ENCODE results near the gene NOTCH2. TPM values are rescaled to one million over a fixed set of nuclear protein-coding genes. Genes with fewer than 3 reads are reported as not detected.

Gene NOTCH2
- total RNA-seq, 1 experiment from 2014 or later = 53.7 TPM

DNA sequence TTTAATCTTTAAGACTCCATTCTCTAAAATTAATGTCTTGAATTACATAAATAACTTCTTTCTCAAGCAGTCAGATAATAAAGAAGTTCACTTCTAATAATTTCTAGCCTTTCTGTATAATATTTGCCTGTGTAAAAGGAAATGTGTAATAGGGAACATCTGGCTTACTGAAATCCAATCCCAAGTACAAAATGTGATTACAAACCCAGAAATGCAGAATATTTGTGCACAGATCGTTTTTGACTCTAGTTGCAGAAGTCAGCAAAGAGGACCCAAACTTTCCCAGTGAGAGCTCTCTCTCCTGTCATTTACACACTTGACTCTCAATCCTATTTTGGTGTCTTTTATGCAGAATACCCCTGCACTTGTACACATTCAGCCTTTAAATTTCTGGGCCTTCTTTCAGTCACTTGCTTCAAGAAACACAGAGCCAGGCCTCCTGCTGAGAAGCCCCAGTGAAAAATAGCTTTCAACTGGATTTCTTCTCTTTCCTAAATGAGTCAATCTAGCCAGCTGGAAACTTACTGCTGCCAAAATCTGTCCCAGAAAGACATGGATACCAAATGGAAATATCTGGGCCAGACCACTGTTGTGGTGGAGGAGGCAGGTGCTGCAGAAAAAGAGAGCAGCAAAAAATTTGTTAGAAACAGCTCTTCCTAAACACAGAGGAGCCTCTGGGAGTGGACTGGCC, 104.6 kb downstream of the NOTCH2 start:
- H3K79me2 ChIP-seq (ENCODE audit: insufficient read depth, low read length) = no peaks in the 10 kb centered on the region
- H2BK15ac ChIP-seq (ENCODE audit: low read depth, low read length) = no peak overlapping the region
- Mint-ChIP-seq H3K36me3 (ENCODE audit: insufficient read depth in 1 of 3, low read depth in 3 of 3) (peaks cover 3 to 28% (median 5%) of the 10 kb centered on the region in 3 experiments; a peak in 4 of 7 replicates), H3K4me3 (no peak overlapping the region), H3K27me3 (ENCODE audit: low read depth) (no peaks in the 10 kb centered on the region), H3K27ac (peak overlapping the region in 1 of 3 experiments; percentile 46; a peak in 2 of 7 replicates), H3K9me3 (no peaks in the 10 kb centered on the region), H3K4me1 (no peaks in the 10 kb centered on the region)
- WGBS (ENCODE audit: extremely low coverage, insufficient read length, low lambda C conversion rate) = no CpG with 5 or more reads among the region's 1 CpG
- no peaks in the 10 kb centered on the region for H3K79me1 ChIP-seq (ENCODE audit: insufficient read depth, low read depth, low read length, poor library complexity, severe bottlenecking)
- no peak overlapping the region for H4K8ac ChIP-seq (replicated peaks; ENCODE audit: insufficient read length, low read depth, low read length)
- H3T11ph ChIP-seq (ENCODE audit: low read length) = no peak overlapping the region
- no peak overlapping the region for H2BK120ac ChIP-seq (ENCODE audit: low read depth, low read length, poor library complexity, severe bottlenecking)
- H3K4ac ChIP-seq (ENCODE audit: low read depth, low read length) = no peak overlapping the region
- no peak overlapping the region for H4K91ac ChIP-seq (ENCODE audit: insufficient read length, low read depth, low read length)
- no peak overlapping the region for H3K56ac ChIP-seq (ENCODE audit: insufficient read length, low read depth, low read length)
- H4K20me1 ChIP-seq (ENCODE audit: control insufficient read depth, insufficient read depth, insufficient read length) = peaks cover 2% of the 10 kb centered on the region
- H2AK5ac ChIP-seq (ENCODE audit: insufficient read length, low read length) = no peak overlapping the region
- H4K5ac ChIP-seq (ENCODE audit: insufficient read length, low read depth, low read length) = no peak overlapping the region
- no peaks in the 10 kb centered on the region for H3K27me3 ChIP-seq (ENCODE audit: insufficient read depth, low read length)
- no peak overlapping the region for H3K9ac ChIP-seq (ENCODE audit: extremely low read depth, insufficient read length, low read length)
- no peaks in the 10 kb centered on the region for H3K4me1 ChIP-seq (ENCODE audit: insufficient read depth, low read length)
- no peak overlapping the region for H3K27ac ChIP-seq (ENCODE audit: insufficient read length, low read depth, low read length)
- DNase-seq = no peak
- no peak overlapping the region for H2AFZ ChIP-seq (ENCODE audit: low read length)
- no peak overlapping the region for H3K4me2 ChIP-seq (ENCODE audit: insufficient read depth, insufficient read length, low read length)
- H2BK5ac ChIP-seq (ENCODE audit: insufficient read length, low read length) = no peak overlapping the region
- no peaks in the 10 kb centered on the region for H3K23me2 ChIP-seq (ENCODE audit: insufficient read length, low read depth, low read length, poor library complexity, severe bottlenecking)
- H3K9me3 ChIP-seq (ENCODE audit: control insufficient read depth, low read depth, low read length) = no peaks in the 10 kb centered on the region
- no peak overlapping the region for H2BK12ac ChIP-seq (ENCODE audit: insufficient read length, low read depth, low read length)
- H2BK20ac ChIP-seq (ENCODE audit: low read depth, low read length, poor library complexity, severe bottlenecking) = no peak overlapping the region
- no peak overlapping the region for H3K23ac ChIP-seq (ENCODE audit: insufficient read length, low read depth, low read length)
- no peak overlapping the region for H3K18ac ChIP-seq (ENCODE audit: insufficient read length, low read depth, low read length)
- TF ChIP-seq CTCF (conservative IDR thresholded peaks at IDR 0.05) = no peak
- H3K14ac ChIP-seq (ENCODE audit: insufficient read depth, low read length) = no peak overlapping the region
